Tibial artery (tissue), 4 donors: ENCODE measurements around the gene PRR5L.

Source experiments
- DNase-seq, 2 donors: peaks; one replicate each; pipeline ENCODE4 v3.0.0-alpha.2; 2019
- H3K27ac ChIP-seq, 2 donors: fragments of 200-600 bp; sonication (generic) in 1 of 2; 1 replicate in 1 of 2; 2 replicates in 1 of 2; pipeline ENCODE4 v1.5.1; 2018 to 2019; ENCODE audit warnings: mild to moderate bottlenecking in 1 of 2
- H3K27me3 ChIP-seq, 2 donors: fragments of 200-600 bp; sonication (generic) in 1 of 2; one replicate each; pipeline versions ENCODE4 v1.5.1 to v1.6.0; 2016 to 2019
- H3K36me3 ChIP-seq, 3 donors: fragments of 200-600 bp; sonication (generic) in 2 of 3; one replicate each; pipeline ENCODE4 v1.5.1; 2016 to 2019; ENCODE audit warnings: mild to moderate bottlenecking in 2 of 3
- H3K4me1 ChIP-seq, 4 donors: fragments of 200-600 bp; sonication (generic) in 2 of 4; 1 replicate in 3 of 4; 2 replicates in 1 of 4; pipeline ENCODE4 v1.5.1; 2016 to 2019
- H3K4me3 ChIP-seq, 2 donors: fragments of 200-600 bp; sonication (generic) in 1 of 2; 1 replicate in 1 of 2; 2 replicates in 1 of 2; pipeline ENCODE4 v1.5.1; 2018 to 2019; ENCODE audit warnings: mild to moderate bottlenecking in 2 of 2
- H3K9me3 ChIP-seq, 3 donors: fragments of 200-600 bp; sonication (generic) in 1 of 3; one replicate each; pipeline ENCODE4 v1.5.1; 2016 to 2019
- intact Hi-C: fragments of 100-400 bp; cut with DNase I; formaldehyde crosslinking; loops from one replicate; pipeline ENCODE4 v1.15.0; 2023; ENCODE audit warnings: low total_unique reads
- TF ChIP-seq, protein P1 (sequence below), 2 experiments: fragments of 200-600 bp in 1 of 2; fragments of 450-650 bp in 1 of 2; IDR thresholded peaks; one replicate each; pipeline ENCODE4 v1.5.1; 2017 to 2019; ENCODE audit warnings: antibody characterized with exemption in 2 of 2, mild to moderate bottlenecking in 1 of 2, moderate library complexity in 1 of 2

The PRR5L gene

DNA sequence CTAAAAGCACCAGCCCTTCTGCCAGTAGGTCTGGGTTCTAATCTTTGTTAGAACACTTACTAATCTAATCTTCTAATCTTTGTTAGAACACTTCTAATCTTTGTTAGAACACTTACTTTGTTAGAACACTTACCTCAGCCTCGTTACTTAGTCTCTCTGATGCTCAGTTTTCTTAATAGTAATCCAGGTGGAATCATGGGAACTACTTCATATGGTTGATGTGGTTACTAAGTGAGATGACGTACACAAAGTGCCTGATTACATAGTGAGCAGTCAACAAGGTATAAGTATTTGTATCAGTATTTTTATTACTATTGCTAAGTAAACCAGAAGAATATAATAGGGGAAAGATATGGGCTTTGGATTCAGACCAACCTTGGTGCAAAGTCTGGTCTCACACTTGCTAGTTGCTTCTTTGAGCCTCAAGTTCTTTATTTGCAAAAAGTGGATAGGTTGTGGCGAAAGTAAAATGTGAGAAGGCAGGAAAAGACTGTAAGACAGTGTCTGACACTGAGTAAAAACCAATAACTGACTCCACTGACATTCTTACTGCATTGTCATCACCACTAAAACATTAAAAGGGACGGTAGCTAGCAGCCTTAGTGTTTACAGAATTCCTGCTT lies 130.2 kb downstream of the PRR5L start:
- no peaks in the 10 kb centered on the region for H3K27me3 ChIP-seq
- no peak for DNase-seq
- no peaks in the 10 kb centered on the region for H3K36me3 ChIP-seq
- H3K4me3 ChIP-seq: no peak overlapping the region
- peaks cover 0 to under 1% (median 0%) of the 10 kb centered on the region in 4 donors for H3K4me1 ChIP-seq
- H3K9me3 ChIP-seq: no peaks in the 10 kb centered on the region
- intact Hi-C loops: no loop called here
- H3K27ac ChIP-seq: no peak overlapping the region
- TF ChIP-seq, protein P1, sequence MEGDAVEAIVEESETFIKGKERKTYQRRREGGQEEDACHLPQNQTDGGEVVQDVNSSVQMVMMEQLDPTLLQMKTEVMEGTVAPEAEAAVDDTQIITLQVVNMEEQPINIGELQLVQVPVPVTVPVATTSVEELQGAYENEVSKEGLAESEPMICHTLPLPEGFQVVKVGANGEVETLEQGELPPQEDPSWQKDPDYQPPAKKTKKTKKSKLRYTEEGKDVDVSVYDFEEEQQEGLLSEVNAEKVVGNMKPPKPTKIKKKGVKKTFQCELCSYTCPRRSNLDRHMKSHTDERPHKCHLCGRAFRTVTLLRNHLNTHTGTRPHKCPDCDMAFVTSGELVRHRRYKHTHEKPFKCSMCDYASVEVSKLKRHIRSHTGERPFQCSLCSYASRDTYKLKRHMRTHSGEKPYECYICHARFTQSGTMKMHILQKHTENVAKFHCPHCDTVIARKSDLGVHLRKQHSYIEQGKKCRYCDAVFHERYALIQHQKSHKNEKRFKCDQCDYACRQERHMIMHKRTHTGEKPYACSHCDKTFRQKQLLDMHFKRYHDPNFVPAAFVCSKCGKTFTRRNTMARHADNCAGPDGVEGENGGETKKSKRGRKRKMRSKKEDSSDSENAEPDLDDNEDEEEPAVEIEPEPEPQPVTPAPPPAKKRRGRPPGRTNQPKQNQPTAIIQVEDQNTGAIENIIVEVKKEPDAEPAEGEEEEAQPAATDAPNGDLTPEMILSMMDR (IDR thresholded peaks at IDR 0.05): no peak

DNA sequence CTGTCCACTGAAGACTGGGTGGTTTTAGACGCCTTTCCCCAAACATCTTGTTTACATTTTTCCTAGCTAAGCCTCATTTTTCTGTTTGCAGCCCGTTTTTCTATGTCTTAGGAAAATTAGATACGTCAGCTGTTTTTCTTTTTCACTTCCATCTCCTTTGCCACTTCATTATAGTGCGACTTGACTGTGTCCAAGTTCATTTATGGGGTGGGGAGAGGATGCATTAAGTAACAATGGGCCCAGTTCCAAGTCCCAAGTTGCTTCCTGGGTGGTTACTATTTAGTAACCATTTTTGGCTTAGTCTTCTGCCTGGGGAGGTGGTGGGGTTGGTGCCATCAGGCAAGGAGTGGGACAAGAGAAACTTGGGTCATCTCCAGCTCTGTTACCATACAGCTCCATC lies 131.0 kb downstream of the PRR5L start:
- H3K9me3 ChIP-seq: no peaks in the 10 kb centered on the region
- no peak overlapping the region for H3K4me3 ChIP-seq
- H3K27ac ChIP-seq: no peak overlapping the region
- intact Hi-C loops: no loop called here
- no peaks in the 10 kb centered on the region for H3K4me1 ChIP-seq
- DNase-seq: peak in 1 of 2 donors; percentile 38
- H3K27me3 ChIP-seq: no peaks in the 10 kb centered on the region
- TF ChIP-seq, protein P1 (IDR thresholded peaks at IDR 0.05): no peak
- H3K36me3 ChIP-seq: no peaks in the 10 kb centered on the region

DNA sequence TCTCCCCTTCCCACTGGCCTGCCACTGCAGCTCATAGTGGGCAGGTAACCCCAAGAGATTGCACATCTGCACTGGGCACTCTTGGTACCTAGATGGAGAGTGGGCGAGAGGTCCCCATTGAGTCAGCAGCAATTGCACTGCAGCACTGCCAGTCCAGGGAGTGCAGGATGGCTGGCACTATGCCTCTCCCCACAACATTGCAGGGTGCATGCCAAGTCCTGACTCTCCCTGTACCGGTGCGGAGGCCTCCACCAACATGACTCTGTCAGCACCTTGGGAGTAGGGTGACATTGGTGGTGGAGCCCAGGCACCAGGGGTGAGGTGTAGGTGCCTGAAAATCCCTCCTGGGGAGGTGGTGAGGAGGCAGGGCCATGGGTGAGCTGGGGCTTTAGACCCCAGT lies 131.8 kb downstream of the PRR5L start:
- H3K9me3 ChIP-seq: no peaks in the 10 kb centered on the region
- H3K27ac ChIP-seq: no peak overlapping the region
- H3K36me3 ChIP-seq: no peaks in the 10 kb centered on the region
- no peak overlapping the region for H3K4me3 ChIP-seq
- H3K27me3 ChIP-seq: no peaks in the 10 kb centered on the region
- intact Hi-C loops: no loop called here
- no peaks in the 10 kb centered on the region for H3K4me1 ChIP-seq
- TF ChIP-seq, protein P1 (IDR thresholded peaks at IDR 0.05): no peak
- DNase-seq: no peak

DNA sequence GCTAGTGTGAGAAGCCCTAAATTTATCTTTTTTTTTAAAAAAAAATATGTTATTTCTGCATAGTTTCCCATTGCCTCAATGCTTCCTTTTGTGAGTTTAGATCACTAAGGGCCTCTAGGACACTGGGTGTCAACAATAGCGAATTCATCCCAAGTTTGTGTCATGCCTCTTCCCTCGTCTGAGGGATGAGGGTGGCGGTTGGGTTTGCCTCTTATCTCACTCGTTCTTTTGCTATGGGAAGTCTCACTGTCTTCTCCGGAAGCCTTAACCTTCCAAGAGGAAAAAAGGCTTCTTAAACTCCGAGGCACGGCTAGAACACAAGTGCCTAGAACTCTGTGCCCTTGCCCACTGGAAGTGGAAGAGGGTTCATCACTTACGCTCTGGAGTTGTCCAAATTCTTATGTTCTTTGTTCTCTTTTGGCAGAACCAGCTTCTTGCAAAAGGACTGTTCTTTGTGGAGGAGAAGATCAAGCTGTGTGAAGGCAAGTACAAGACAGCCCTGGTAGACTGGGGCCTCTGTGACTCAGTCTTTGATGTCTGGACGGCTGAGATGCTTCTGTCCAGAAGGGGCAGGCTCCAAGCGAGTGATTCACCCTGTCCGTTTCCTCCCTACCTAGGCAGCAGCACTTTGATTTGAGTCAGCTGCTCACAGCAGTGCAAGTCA lies 135.5 kb downstream of the PRR5L start:
- no peak overlapping the region for H3K4me3 ChIP-seq
- DNase-seq: peak in 1 of 2 donors; percentile 32
- H3K4me1 ChIP-seq: no peaks in the 10 kb centered on the region

DNA sequence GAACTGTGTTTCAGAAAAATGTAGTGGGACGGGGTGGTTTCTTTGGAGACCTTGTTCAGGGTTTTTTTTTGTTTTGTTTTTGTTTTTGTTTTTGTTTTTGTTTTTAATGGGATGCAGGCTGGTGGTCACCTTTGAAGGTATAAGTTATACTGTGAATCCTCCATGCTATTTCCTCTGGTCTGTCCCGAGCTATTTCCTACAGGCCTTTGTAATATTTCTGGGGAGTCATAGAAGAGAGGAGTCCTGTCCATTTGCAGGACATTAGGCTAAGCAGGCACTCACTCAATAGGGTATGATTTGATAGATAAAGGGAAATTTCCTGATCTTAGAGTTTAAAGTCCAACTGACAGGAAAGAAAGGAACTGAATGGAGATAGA lies 136.0 kb downstream of the PRR5L start:
- H3K36me3 ChIP-seq: no peaks in the 10 kb centered on the region
- TF ChIP-seq, protein P1 (IDR thresholded peaks at IDR 0.05): no peak
- no peak for DNase-seq
- no peak overlapping the region for H3K4me3 ChIP-seq
- H3K9me3 ChIP-seq: no peaks in the 10 kb centered on the region
- no peaks in the 10 kb centered on the region for H3K4me1 ChIP-seq
- no peak overlapping the region for H3K27ac ChIP-seq
- no peaks in the 10 kb centered on the region for H3K27me3 ChIP-seq
- intact Hi-C loops: no loop called here

More for the DNA sequence above, 135.5 kb downstream of the PRR5L start:
- Histone ChIP-seq H3K27me3 (no peaks in the 10 kb centered on the region), H3K9me3 (no peaks in the 10 kb centered on the region), H3K27ac (no peak overlapping the region), H3K36me3 (no peaks in the 10 kb centered on the region)
- TF ChIP-seq, protein P1 (IDR thresholded peaks at IDR 0.05): no peak
- intact Hi-C loops: no loop called here
